SK-N-MC (cell line): Measurements from ENCODE around the gene ARVCF.

ENCODE experiments used
- DNase-seq: peaks from one replicate; pipeline ENCODE4 v3.0.0-alpha.2; 2011; ENCODE audit warnings: low read depth, low spot score
- H3K27ac ChIP-seq: fragments of 200-600 bp; sonication (generic); 2 replicates; pipeline ENCODE4 v1.5.1; 2016; ENCODE audit warnings: mixed run types
- H3K36me3 ChIP-seq: fragments of 200-600 bp; sonication (generic); 2 replicates; pipeline ENCODE4 v1.6.1; 2017; ENCODE audit warnings: antibody characterized with exemption, low read length, mixed read lengths; ENCODE audit not compliant: insufficient read depth
- H3K4me3 ChIP-seq: fragments of 200-600 bp; sonication (generic); 2 replicates; pipeline ENCODE4 v1.5.1; 2016
- H3K9ac ChIP-seq: fragments of 200-600 bp; sonication (generic); 2 replicates; pipeline ENCODE4 v1.8.0; 2017; ENCODE audit warnings: mixed run types, mixed read lengths; ENCODE audit not compliant: insufficient read length
- H3K9me3 ChIP-seq: fragments of 200-600 bp; sonication (generic); 2 replicates; pipeline ENCODE4 v1.6.1; 2017; ENCODE audit warnings: low read depth, mild to moderate bottlenecking, antibody characterized with exemption, low read length, moderate library complexity, mixed read lengths
- EZH2 ChIP-seq: fragments of 200-600 bp; sonication (generic); IDR thresholded peaks from one replicate; pipeline ENCODE4 v1.6.1; 2017; ENCODE audit warnings: antibody characterized with exemption
- FOXP2 ChIP-seq: optimal IDR thresholded peaks from 2 replicates; pipeline ENCODE3; 2011; ENCODE audit warnings: mild to moderate bottlenecking, moderate library complexity; ENCODE audit not compliant: insufficient read depth; ENCODE audit errors: extremely low read length, control extremely low read depth
- POLR2AphosphoS5 ChIP-seq: IDR thresholded peaks from 2 replicates; pipeline ENCODE4 v1.6.1; 2012; ENCODE audit warnings: mild to moderate bottlenecking, low read depth, low read length, borderline replicate concordance

ARVCF gene

DNA sequence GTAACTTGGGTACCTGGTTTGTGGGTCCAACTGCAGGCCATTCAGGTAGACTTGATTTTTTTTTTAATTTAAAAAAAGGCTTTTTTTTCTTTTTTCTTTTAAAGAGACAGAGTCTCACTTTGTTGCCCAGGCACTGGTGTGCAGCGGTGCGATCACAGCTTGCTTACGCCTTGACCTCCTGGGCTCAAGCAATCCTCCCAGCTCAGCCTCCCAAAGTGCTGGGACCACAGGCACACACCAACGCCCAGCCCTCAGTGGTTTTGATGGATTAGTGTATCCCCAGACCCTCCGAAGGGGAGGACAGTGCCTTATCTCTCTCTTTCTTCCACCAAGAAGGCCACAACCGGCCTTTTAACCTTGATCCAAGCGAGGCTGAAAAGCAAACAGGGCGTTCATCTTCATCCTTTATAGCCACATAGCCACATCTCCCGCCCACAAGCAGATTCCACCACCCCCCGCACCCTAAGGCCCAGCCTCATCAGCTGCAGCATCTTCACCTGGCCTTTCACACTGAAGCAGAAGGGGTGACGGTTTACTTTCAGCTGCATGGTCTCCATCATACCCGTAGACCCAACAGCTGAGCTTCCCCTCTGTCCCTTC lies 92.6 kb downstream of the ARVCF start:
- Histone ChIP-seq H3K9me3 (no peaks in the 10 kb centered on the region), H3K27ac (no peak overlapping the region), H3K36me3 (no peaks in the 10 kb centered on the region), H3K4me3 (no peak overlapping the region), H3K9ac (no peak overlapping the region)
- TF ChIP-seq FOXP2 (no peak), POLR2AphosphoS5 (no peak), EZH2 (no peak)
- DNase-seq, result no peak

DNA sequence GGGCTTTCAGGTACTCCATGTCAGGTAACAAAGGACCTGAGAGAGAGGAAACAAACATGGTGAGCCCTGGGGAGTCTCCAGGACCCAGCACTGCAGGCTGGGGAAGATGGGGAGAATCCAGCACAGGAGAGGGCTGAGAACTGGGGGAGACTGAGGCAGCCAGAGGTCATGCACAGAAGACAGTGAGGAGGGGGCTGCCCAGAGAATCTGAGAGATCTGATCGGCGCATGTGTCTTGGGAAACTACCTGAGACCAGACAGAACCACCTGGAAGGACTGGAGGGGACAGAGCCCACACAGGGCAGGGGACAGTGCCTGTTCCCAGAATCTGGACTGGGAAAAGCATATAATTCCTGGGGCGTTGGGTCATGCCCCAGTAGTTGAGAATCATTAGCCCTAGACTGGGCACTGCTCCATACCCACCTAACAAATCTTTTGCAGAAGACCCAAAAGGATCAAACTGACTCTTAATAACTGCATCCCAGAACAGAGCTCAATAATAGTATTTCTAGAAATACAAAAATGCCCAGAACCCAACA lies 95.0 kb downstream of the ARVCF start:
- H3K4me3 ChIP-seq, result no peak overlapping the region
- H3K9ac ChIP-seq, result no peak overlapping the region
- H3K36me3 ChIP-seq, result no peaks in the 10 kb centered on the region
- no peak for DNase-seq
- TF ChIP-seq POLR2AphosphoS5 (no peak), FOXP2 (no peak), EZH2 (no peak)
- no peak overlapping the region for H3K27ac ChIP-seq
- no peaks in the 10 kb centered on the region for H3K9me3 ChIP-seq
